Keratinocyte (primary cell): Measurements from ENCODE around the gene MED15.

ENCODE experiments used
- EZH2 ChIP-seq: IDR thresholded peaks from one replicate; pipeline ENCODE4 v1.6.1; 2012; ENCODE audit warnings: inconsistent platforms, mild to moderate bottlenecking, low read length, moderate library complexity
- TF ChIP-seq, protein P1 (sequence below), 3 experiments: IDR thresholded peaks in 1 of 3; conservative IDR thresholded peaks in 1 of 3; optimal IDR thresholded peaks in 1 of 3; 2 replicates in 2 of 3; 3 replicates in 1 of 3; pipeline versions ENCODE3 to v1.5.1; 2011; ENCODE audit warnings: low read length in 3 of 3, mild to moderate bottlenecking in 3 of 3, moderate library complexity in 2 of 3, control low read depth in 1 of 3, inconsistent platforms in 1 of 3; ENCODE audit not compliant: insufficient read depth in 2 of 3; ENCODE audit errors: extremely low read depth in 1 of 3

DNA sequence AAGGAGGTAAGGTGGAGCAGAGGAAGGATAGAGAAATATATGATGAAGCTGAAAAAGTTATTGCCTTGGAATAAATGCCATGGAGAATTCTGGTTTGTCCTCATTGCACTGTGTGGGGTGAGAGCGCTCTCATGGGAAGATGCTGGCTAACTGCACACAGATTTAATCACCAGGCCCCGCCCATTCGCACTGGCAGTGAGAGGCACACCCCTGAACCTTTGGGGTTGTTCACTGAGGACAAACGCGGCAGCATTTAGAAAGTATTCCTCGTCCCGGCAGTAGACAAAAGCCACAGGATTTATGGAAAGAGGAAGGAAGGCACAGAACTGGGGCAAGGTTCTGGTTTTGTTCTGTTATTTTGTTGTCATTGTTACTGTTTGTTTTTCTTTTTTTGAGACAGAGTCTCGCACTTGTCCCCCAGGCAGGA, 70.2 kb downstream of the MED15 start:
- TF ChIP-seq, protein P1, sequence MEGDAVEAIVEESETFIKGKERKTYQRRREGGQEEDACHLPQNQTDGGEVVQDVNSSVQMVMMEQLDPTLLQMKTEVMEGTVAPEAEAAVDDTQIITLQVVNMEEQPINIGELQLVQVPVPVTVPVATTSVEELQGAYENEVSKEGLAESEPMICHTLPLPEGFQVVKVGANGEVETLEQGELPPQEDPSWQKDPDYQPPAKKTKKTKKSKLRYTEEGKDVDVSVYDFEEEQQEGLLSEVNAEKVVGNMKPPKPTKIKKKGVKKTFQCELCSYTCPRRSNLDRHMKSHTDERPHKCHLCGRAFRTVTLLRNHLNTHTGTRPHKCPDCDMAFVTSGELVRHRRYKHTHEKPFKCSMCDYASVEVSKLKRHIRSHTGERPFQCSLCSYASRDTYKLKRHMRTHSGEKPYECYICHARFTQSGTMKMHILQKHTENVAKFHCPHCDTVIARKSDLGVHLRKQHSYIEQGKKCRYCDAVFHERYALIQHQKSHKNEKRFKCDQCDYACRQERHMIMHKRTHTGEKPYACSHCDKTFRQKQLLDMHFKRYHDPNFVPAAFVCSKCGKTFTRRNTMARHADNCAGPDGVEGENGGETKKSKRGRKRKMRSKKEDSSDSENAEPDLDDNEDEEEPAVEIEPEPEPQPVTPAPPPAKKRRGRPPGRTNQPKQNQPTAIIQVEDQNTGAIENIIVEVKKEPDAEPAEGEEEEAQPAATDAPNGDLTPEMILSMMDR (optimal IDR thresholded peaks at IDR 0.05 in 1 of 3, IDR thresholded peaks at IDR 0.05 in 1 of 3, conservative IDR thresholded peaks at IDR 0.05 in 1 of 3; ENCODE audit: extremely low read depth in 1 of 3, insufficient read depth in 2 of 3, low read length in 3 of 3), result peak in 1 of 3 experiments; percentile 32
- TF ChIP-seq EZH2, result no peak
